GM18867 (cell line): Measurements from ENCODE around the gene PBX1.
"Not testable (repeated sequence)": the region's sequence is repeated elsewhere in the genome, so short reads cannot be mapped to it uniquely, and the experiment has no call there.

ENCODE experiments used
- ATAC-seq: cut with Tn5 transposase; IDR thresholded peaks from one replicate; pipeline ENCODE4 v1.9.1; 2021; ENCODE audit warnings: mild to moderate bottlenecking, moderate library complexity; ENCODE audit not compliant: unreplicated experiment

The PBX1 gene

GRCh38 chr1:164588516-164589341 lies 29.7 kb downstream of the PBX1 start:
- ATAC-seq = no peak

DNA sequence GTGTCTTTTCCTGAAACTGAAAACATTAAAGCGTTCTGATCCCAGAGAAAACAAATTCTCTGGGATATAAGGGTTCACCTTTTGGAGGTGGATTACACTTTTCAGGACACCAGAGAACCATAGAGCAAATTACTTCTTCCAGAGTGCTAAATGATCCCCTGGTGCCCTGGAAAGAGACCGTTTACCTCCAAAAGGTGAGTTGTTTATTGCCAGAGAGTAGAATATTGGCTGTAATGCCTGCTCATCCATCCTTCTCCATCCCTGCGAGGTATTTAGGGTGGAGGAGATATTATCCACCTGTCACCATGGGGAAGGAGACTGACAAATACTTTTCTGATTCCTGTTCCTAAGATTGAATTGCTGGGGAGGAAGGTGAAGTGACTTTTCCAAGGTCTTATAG lies 30.4 kb downstream of the PBX1 start:
- ATAC-seq = no peak

GRCh38 chr1:164589961-164590507 lies 31.1 kb downstream of the PBX1 start:
- no peak for ATAC-seq

DNA sequence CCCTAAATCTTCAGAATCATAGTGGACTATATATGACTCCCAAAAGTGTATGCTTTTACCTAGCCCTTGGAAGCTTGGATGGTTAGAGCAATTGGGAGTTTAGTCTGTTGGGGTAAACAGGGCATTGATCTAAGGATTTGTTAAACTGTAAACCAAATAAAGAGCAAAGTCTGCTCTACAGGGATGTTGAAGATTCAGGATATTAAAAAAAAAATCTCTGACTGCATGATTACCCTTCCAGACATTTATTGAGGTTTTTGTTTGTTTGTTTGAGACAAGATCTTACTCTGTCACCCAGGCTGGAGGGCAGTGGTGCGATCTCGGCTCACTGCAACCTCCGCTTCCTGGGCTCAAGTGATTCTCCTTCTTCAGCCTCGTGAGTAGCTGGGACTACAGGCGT lies 31.6 kb downstream of the PBX1 start:
- no peak for ATAC-seq

DNA sequence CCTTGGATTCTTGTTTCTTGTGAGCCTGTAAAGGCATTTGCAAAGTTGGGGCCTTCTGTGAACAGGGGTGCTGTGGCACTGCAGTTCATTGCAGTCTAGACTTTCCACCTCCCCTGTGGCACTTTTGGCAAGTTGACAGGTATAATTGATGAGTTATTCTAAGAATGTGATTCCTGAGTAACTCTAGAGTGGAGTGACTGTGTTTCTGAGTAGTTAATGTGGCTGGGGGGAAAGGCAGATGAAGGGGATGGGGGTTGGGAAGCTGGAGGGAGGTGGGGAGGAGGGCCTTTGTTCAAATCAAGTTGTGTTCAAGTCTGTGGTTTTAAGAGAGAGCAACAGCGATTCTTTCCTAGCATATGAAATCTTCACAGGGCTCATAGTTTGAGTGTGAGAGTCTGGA lies 32.9 kb downstream of the PBX1 start:
- ATAC-seq = no peak

DNA sequence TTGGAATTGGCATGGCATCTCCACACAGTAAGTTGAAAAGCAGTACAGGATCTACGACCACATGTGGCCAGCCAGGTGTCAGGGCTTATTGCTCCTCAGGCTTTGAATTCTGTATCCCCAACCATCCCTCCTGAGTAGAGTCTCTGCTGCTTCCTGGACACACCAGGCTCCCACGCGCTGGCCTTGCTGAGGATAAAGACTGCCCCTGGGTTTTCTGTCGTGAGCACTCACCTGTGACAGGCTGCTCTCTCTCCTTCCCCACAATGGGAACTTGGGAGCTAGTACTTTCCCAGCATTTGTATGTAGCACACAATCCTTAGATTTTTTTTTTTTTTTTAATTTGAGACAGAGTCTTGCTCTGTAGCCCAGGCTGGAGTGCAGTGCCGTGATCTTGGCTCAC lies 33.6 kb downstream of the PBX1 start:
- ATAC-seq = no peak

DNA sequence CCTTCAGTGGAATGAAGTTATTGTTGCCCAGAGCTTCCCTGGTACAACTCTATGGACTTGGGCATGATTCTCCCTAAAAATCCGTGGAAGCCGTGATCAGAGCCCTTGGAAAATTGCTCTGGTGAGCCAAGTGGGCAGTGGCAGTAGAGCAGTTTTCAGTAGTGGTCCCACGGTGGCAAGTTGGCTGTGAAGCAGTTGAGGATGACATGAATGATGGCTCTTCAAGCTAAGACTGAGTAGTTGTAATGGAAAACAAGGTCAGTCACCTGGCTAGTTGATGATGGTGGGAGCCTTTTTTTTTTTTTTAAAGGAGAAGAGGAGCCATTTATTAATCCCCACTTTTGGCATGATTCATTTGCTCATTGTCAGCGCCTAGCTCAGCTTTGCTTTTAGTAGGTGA lies 36.2 kb downstream of the PBX1 start:
- ATAC-seq = no peak

- no peak for ATAC-seq
These were observed 37.2 kb downstream of the PBX1 start for GRCh38 chr1:164596172-164596571.

DNA sequence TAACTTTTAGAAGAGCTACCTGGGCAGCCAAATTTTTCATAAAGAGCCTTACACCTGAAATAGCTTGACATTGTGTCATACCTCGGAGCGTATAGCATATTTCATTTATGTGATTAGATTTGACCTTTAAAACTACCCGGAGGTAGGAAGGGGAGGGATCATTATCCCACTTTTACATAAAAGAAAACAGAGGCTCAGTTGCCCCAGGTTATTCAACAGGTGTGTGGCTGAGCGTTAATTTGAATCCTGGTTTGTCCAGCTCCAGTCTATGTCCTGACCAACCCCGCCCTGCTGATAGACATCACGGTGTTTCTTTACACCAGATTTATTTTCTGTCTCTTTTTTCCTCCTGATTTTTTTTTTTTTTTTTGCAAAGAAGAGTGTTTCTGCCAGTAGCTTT lies 39.7 kb downstream of the PBX1 start:
- no peak for ATAC-seq

GRCh38 chr1:164599272-164599671 lies 40.3 kb downstream of the PBX1 start:
- no peak for ATAC-seq

- ATAC-seq = no peak
These were observed 42.6 kb downstream of the PBX1 start for GRCh38 chr1:164601399-164602100.

- no peak for ATAC-seq
These were observed 43.1 kb downstream of the PBX1 start for GRCh38 chr1:164602101-164602422.

DNA sequence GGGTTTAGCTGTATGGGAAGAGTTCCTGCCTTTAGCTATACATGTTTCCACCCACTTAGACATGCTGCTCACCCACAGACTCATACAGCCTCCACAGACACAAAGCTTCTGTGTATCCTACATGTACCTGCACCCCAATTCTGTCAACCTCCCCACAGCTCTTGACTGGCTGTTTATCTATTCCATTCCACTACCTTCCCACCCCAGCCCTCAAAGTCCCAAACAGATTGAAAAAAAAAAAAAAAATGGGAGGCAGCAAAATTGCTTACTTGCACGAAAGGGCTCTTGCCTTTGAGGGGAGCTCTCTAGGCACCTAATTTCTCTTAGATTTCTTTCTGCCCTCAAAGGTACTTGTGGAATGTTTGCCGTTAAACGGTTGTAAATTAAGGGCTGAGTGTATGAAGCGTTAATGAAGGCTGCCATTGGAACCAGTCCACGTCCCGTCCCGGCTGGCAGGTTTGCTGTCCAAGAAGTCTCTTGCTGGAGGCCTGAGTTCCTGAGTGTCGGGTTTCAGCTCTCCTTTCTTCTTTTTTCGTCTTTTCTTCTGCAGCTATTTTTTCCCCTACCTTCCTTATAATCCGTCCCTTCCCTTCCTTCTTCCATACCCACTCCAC lies 43.6 kb downstream of the PBX1 start:
- no peak for ATAC-seq

- ATAC-seq = not testable (repeated sequence)
These were observed 44.8 kb downstream of the PBX1 start for GRCh38 chr1:164603805-164604204.

- no peak for ATAC-seq
These were observed 45.6 kb downstream of the PBX1 start for GRCh38 chr1:164604541-164604940.

DNA sequence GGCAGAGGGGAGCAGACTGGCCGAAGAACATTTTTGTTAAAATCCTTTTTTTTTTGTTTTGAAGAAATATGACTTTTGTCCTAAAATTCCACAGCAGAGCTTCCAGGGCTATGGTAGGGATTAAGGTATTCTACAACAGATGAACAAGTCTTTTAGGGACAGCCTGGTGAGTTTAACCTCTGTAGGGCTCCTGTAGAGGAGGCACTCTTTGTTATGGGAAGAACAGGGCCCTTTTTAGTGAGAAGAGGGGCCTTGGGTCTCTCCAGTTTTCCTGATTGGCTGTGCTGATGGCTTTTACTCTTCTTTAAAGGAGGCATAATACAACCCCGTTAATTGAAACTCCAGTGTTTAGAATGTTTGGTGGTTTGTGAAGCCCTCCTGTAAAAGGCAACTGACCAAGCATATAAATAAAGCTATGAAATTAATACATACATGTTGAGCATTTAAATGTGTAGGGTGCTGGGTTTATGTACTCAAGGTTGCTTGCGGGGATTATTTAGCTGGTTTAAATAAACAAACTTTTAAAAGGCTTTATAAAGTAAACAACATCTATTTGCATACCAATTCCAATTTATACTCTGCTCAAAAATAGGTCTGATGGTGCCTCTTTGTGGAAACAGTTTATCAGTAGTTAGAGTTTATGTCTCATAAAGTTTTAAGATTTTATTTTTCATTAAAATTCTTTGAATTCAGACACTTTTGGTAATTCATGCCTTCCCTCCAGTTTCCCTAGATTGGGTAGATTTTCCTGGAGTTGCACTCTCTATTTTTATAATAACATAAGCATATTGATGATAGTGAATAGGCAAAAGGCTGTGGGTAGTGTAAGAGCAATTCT lies 46.5 kb downstream of the PBX1 start:
- no peak for ATAC-seq

GRCh38 chr1:164607351-164607750 lies 48.4 kb downstream of the PBX1 start:
- no peak for ATAC-seq

- no peak for ATAC-seq
These were observed 49.7 kb downstream of the PBX1 start for GRCh38 chr1:164608651-164609057.

GRCh38 chr1:164609089-164609488 lies 50.1 kb downstream of the PBX1 start:
- ATAC-seq = no peak

GRCh38 chr1:164610538-164611222 lies 51.7 kb downstream of the PBX1 start:
- ATAC-seq = no peak
